Kidney tubule cell (primary cell): ENCODE results near the gene DEPDC1.
"Not testable (repeated sequence)": the region's sequence is repeated elsewhere in the genome, so short reads cannot be mapped to it uniquely, and the experiment has no call there.

ENCODE experiments used
- DNase-seq: peaks from one replicate; pipeline ENCODE4 v3.0.0-alpha.2; 2018; ENCODE audit warnings: low spot score

The DEPDC1 gene, protein sequence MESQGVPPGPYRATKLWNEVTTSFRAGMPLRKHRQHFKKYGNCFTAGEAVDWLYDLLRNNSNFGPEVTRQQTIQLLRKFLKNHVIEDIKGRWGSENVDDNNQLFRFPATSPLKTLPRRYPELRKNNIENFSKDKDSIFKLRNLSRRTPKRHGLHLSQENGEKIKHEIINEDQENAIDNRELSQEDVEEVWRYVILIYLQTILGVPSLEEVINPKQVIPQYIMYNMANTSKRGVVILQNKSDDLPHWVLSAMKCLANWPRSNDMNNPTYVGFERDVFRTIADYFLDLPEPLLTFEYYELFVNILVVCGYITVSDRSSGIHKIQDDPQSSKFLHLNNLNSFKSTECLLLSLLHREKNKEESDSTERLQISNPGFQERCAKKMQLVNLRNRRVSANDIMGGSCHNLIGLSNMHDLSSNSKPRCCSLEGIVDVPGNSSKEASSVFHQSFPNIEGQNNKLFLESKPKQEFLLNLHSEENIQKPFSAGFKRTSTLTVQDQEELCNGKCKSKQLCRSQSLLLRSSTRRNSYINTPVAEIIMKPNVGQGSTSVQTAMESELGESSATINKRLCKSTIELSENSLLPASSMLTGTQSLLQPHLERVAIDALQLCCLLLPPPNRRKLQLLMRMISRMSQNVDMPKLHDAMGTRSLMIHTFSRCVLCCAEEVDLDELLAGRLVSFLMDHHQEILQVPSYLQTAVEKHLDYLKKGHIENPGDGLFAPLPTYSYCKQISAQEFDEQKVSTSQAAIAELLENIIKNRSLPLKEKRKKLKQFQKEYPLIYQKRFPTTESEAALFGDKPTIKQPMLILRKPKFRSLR

DNA sequence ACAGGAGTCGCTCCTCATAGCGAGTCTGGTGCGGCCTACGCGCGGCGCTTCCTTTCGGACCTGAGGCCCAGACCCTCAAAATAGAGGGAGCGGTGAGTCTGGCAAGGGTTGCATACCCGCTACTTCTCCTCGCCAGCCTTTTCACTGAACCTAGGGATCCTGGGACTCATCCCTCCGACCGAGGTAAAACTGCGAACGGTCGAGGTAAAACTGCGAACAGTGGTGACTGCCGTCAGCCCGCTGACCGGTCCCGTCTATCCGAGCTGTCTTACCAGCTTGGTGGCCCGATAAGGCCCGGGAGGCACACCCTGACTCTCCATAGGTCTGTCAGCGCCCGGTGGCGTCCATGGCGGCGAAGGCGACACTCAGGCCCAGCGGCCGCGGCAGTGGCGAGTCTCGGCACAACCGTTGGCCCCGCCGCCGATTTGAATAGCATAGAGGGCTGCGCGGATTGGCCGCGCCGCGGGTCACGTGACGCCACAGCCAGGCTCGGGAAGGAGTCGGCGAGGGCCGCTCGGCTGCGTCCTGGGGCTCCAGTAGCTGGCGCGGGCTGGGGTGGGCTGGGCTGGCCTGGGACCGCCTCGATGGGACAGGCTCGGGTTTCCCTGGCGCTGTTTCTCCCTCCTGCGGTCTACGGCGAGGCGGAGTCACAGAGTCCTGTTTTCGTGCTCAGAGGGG is at the start of gene DEPDC1:
TSS of gene DEPDC1 (minus strand) at position 403 of the 678 bp plus-strand sequence. CDS start at position 320, 83 bp downstream.
- peak; percentile 95 for DNase-seq

DNA sequence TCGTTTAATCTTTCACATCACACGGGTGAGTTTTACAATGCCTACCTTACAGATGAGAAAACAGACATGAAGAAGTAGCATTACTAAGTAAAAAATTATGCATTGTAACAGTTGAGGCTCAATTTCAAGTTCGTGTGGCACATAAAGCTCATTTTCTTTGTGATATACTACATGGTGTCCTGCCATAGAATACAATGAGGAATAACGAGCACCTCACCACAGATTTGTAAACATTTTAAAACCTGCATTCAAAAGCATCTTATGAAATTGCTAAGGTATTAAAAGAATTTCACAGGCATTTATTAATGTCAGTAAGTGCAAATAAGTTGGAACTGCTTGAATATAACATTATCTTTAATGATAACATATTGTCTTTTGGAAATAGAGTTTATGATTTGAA is 47.8 kb upstream of the DEPDC1 start:
- DNase-seq = no peak

DNA sequence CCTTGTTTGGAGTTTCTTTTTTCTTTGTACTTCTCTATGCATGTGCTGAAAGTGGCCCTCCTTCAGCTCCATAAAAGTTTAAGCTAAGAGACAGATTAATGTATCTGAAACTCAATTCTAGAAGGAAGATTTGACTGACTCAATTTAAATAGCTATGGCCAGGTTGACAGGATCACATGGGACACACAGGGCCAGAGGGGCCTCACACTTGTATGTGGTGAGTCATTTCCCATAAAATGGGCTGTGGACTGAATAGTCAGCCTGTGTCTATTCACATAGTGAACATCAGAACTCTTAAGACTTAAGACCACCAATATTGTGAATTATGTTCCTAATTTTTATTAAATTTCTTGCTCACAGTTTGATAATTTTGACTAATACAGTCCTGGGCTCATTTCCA is 45.7 kb upstream of the DEPDC1 start:
- peak; percentile 21 for DNase-seq

DNA sequence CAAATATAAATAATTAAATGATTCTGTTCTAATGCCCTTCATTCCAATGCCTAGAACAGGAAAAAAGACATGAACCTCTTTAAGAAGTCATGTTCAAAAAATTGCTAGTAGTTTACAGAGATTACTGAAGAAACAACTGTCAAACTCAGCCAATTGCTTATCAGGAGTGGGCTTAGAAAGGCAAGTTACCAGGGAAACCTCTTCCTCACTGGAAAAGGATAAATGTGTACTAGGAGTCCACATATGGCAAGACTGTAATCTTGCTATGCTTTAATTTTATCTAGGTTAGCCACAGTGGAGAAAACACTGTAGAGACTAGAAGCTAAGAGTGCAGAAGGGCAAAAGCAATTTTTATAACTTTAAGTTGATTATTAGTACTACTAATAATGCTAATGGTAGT is 42.1 kb upstream of the DEPDC1 start:
- no peak for DNase-seq

DNA sequence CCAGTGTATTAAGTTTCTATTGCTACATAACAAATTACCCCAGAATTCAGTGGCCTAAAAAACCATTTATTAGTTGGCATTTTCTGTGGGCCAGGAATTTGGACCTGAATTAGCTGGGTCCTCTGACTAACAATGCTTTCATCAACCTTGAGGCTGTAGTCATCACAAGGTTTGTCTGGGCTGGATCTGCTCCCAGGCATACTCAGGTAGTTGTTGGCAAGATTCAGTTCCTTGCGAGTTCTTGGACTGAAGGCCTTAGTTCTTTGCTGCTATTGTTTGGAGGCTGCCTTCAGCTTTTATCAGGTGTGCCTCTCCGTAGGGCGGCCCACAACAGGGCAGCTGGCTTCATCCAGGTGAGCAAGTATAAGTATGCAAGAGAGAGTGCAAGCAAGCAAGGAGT is 31.4 kb upstream of the DEPDC1 start:
- DNase-seq = peak; percentile 37

DNA sequence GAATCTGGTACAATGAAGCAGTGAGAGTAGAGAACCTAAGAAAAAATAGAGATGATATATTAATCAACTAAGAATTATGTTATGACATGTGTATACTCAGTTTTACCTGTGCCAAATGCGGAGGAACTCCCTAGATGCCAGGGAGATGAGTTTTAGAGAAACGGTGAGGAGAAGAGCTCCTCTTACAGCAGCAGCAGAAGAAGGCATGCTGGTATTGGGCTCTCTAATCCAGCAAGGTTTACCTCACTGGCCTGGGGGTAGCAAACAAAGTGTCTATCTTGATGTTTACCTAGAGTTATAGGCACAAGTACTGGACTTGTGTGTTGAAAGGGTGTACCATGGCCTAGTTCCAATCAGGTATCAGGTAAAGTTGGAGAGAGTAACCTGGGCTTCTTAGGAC is 28.9 kb upstream of the DEPDC1 start:
- DNase-seq = no peak

DNA sequence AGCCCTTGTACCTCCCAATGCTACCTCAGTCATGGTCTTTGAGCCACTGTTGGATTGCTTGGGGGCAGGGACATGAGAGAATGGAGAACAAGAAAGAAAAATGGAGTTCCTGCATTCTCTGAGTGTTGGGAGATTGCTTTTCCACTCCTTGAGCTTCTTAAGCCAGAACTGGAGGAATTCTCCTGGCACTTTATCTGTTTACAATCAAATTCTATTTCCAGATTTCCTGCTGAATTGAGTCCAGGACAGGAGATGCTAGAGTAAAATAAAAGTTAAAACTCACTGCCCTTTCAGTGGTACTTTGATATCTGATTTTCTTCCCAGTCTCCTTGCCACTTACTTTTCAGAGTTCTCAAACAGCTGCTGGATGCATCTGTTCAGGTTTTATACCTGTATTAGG is 24.4 kb upstream of the DEPDC1 start:
- no peak for DNase-seq

DNA sequence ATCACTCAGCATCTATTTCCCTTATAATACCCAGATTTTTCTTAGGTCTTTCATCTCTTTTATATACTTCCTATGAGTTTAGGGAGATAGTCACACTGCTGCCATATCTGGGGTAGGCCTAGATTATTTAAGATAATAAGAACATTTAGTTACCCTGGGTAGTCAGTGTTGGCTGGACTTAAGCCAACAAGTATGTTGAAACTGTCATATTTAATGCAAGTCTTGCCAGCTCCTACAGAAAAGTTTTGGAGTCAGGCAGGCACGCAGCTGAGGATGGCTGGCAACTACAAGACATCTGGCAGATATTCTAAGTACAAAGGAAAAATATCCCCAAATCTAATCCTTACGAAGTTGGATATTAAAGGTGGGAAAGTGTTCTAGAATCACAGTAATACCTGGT is 19.2 kb upstream of the DEPDC1 start:
- no peak for DNase-seq

DNA sequence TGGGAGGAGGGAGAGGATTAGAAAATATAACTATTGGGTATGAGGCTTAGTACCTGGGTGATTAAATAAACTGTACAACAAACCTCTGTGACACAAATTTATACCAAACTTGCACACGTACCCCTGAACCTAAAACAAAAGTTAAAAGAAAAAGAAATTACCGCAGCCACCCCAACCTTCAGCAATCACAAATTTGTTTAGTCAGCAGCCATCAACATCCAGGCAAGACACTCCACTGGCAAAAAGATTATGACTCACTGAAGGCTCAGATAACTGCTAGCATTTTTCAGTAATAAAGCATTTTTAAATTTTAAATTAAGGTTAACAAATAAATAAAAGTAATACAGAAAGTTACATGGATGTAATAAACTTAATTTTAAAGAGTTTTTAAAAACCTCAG is 14.4 kb upstream of the DEPDC1 start:
- no peak for DNase-seq

DNA sequence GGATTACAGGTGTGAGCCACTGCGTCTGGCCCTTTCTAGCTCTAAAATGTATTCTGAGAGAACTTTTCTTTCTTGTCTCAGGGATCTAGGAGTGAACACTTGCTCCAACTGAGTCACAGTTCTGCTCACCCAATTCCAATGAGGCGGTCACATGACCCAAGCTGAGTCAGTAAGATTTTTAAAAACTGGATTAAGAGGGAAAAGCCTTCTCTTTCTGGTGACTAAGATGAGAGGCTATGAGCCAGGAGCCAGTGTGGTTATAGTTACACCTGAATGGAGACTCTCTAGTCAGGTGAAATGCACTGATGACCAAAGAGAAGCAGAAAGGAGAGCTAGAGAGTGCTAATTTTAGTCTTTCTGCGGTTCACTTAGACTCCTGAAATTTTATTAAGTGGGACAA is 9.5 kb upstream of the DEPDC1 start:
- peak; percentile 84 for DNase-seq

DNA sequence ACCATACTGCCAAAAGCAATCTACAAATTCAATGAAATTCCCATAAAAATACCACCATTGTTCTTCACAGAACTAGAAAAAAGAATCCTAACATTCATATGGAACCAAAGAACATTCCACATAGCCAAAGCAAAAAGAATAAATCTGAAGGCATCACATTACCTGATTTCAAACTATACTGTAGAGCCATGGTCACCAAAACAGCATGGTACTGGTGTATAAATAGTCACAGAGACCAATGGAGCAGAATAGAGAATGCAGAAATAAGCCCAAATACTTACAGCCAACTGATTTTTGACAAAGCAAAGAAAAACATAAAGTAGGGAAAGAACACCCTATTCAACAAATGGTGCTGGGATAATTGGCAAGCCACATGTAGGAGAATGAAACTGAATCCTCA is 6.2 kb upstream of the DEPDC1 start:
- DNase-seq = no peak

DNA sequence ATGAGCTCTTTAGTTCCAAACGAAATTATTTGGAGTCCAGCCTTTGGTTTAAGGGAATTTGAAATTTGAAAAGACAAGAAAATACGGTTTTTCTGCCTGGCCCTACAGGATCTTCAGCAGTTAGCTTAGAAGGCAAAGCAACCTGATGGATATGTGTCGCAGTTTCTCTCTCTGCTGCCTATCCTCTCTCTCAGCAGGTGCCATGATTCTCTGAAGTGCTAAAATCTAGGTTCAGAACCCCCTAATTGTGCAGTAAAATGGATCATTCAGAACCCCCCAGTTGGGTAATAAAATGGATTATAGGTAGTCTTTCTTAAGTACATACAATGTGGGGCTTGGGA is 446 bp upstream of the DEPDC1 start:
- no peak for DNase-seq

DNA sequence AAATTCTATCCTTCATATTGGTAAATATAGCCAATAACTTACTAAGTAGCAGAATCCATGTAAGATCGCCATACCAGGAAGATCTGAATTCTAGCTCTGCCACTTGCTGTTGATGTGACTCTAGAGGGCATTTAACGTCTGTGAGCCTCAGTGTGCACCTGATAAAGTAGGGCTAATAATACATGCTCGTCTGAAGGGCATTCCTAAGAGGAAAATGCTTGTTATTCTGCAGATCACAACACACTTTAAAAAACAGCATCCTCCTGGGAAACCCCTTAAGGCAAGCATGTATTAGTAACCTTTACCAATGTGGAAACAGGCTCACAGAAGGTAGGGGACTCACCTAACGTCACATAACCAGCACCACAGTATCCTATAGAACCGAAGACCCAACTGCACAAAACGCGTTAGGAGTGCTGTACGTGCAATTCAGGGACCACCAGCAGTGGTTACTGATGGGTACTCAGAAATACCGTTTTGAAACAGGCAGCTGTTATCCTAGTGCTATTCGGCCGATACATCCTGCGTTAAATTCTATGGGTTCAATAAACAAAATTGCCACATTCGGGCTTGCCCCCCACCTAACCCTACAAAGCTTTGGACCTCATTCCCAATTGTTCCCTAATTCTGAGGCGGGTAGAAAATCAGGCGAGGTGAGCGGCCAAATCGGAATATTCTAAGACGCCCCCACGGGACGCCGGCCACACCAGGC is 758 bp downstream of the DEPDC1 start:
- peak; percentile 16 for DNase-seq

DNA sequence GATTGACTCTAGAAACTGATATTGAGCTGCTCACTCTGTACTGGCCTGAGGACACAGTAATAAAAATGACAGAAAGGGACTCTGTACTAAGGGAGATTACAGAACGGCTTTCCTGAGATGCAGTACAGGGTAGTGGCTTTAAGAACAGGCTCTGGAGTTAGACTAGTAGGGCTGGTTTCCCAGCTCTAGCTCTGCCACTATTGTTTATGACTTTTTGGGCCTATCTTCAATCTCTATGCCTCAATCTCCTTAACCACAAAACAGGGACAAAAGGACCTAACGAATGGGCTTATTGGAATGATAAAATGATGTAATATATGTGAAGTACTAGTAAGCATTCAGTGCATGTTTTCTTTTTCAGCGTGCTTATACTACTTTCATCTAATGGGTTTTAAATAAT is 1.4 kb downstream of the DEPDC1 start:
- DNase-seq = peak; percentile 9

DNA sequence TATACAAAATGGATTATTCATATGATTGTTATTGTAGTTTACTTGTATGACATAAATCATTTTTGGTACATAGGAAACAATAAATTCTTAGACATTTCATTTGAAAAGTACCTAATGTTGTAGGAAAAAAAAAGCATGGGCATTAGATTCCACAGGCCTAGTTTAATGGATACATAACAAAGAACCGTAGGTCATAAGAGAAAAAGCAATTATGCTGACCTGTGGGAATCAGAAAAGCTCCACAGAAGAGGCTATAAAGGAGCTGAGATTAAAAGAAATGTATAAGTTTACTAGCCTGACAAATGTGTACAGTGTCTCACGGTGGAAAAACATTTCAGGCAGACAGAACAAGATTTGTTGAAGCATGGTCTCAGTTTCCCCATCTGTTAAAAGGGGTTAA is 3.7 kb downstream of the DEPDC1 start:
- DNase-seq = no peak

DNA sequence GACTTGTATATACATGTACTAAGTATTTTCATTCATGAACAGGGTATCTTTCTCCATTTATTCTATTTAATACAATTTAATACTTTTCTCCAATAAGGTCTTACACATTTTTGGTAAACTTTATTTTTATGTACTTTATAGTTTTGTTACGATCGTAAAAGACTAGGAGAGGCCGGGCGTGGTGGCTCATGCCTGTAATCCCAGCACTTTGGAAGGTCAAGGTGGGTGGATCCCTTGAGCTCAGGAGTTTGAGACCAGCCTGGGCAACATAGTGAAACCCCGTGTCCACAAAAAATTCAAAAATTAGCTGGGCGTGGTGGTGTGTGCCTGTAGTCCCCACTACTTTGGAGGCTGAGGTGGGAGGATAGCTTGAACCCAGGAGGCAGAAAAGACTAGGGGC is 4.6 kb downstream of the DEPDC1 start:
- DNase-seq = not testable (repeated sequence)

DNA sequence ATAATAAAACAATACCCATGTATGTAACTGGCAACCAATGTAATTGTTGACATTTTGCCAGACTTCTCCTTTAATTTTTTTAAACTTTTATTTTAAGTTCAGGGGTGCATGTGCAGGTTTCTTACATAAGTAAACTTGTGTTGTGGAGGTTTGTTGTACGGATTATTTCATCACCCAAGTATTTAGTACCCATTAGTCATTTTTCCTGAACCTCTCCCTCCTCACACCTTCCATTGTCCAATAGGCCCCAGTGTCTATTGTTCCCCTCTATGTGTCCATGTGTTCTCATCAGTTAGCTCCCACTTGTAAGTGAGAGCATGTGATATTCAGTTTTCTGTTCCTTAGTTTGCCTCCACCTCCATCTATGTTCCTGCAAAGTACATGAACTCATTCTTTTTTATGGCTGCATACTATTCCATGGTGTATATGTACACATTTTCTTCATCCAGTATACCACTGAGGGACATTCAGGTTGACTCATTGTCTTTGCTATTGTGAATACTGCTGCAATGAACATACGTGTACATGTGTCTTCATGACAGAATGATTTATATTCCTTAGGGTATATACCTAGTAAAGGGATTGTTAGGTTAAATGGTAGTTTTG is 6.7 kb downstream of the DEPDC1 start:
- DNase-seq = no peak

DNA sequence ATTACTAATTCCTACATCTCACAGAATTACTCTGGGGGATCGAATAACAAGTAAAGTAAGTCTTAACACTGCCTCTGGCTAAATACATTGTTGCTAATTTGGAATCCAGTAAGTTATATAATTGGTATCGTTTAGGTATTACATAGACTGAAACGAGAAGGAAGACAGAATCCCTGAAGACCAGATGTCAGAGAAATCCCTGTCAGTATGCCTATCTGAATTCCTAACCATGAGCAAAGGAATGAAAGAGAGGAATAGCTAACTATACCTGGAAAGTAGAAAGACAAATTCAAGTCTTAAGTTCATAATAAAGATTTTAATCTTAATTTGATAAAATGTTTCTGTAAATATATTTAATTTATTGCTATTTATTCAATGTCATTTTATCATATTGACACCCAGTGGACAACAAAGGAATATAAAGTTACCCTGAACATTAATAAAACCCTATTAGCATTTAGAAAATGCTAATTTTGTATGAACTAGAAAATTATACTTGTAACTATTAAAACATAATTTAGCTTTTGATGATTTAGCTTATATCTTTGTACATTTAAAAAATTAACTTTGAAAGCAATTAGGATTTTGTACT is 11.4 kb downstream of the DEPDC1 start:
- no peak for DNase-seq

DNA sequence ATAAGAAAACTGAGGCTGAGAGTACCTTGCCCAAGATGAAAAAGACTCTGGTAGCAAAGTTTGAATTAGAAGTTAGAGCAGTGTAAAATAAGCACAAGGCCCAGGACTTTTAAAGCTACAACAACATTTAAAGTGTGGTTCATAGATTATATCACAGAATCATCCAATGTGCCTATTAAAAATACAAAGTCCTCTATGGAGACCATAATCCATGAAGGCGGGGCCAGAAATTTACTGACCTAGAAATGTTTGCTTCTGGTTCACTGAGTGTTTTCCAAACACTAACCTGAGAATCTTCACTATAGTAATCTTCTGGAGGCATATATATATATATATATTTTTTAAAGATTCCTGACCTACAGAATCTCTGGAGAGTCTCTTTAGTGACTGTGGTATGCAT is 12.3 kb downstream of the DEPDC1 start:
- no peak for DNase-seq

DNA sequence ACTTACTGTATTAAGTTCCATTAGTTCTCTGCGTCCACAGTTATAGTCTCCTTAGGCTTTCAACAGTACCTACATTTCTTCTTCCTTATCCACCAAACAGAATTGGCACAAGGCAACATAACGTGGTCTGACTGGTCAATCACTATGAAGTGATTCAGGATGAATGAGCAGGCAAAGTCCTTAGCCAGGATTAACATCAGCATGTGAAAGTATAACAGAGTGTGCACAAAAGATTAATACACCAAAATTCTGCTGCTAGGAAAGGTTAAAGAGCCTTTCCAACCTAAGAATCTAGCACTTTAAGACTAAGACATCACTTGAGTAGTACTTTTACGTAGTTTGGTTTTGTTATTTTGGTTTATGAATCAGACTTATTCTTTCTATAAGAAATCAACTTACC is 15.8 kb downstream of the DEPDC1 start:
- peak; percentile 61 for DNase-seq

DNA sequence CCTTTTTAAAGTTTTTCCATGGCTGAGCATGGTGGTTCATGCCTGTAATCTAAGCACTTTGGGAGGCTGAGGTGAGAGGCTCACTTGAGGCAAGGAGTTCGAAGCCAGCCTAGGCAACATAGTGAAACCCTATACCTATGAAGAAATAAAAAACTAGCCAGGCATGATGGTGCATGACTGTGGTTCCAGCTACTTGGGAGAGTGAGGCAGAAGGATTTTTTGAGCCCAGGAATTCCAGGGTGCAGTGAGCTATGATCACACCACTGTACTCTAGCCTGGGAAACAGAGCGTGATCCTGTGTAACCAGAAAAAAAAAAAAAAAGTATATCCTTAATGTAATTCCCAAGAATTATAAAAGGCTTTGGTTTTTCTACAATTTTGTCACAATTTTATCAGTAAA is 17.4 kb downstream of the DEPDC1 start:
- peak; percentile 82 for DNase-seq

DNA sequence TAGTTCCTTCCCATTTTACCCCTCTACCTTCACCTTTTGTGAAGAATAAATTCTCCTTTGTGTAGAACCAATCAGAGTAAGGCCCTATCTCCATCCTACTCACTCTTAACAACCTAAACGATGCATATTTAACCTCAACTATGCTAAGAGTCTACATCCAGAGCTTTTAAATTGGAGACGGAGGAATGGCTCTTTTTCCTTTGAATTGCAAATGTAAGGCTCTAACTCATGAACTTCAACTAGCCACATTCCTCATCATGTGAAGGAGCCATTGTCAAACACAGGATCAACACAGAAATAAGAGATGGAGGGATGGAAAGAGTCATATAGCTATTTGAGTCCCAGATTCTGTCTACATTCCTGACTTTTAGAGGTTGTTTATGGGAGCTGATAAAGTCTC is 18.2 kb downstream of the DEPDC1 start:
- DNase-seq = no peak
